ENCODE data around the gene RAET1E. TPM values are rescaled to one million over a fixed set of nuclear protein-coding genes. Genes with fewer than 3 reads are reported as not detected.

Gene RAET1E
- total RNA-seq, 1 donor from 2014 or later: not detected

- no peaks in the 10 kb centered on the region for H3K9me3 Mint-ChIP-seq (ENCODE audit: low read depth)
- H3K4me1 Mint-ChIP-seq (ENCODE audit: low read depth): peaks cover 24% of the 10 kb centered on the region
- H3K27me3 Mint-ChIP-seq (ENCODE audit: low read depth): no peaks in the 10 kb centered on the region
- H3K4me3 Mint-ChIP-seq (ENCODE audit: unreplicated experiment): no peak overlapping the region
- no peak for DNase-seq (ENCODE audit: low spot score)
- no peak for TF ChIP-seq CTCF (IDR thresholded peaks at IDR 0.05)
- H3K27ac Mint-ChIP-seq (ENCODE audit: unreplicated experiment): peak overlapping the region; percentile 82
- no peaks in the 10 kb centered on the region for H3K36me3 Mint-ChIP-seq (ENCODE audit: low read depth)
These were observed 7.3 kb downstream of the RAET1E start for GRCh38 chr6:149890629-149891045.

- H3K4me3 Mint-ChIP-seq (ENCODE audit: unreplicated experiment): no peak overlapping the region
- H3K36me3 Mint-ChIP-seq (ENCODE audit: low read depth): no peaks in the 10 kb centered on the region
- DNase-seq (ENCODE audit: low spot score): no peak
- peaks cover 13% of the 10 kb centered on the region for H3K4me1 Mint-ChIP-seq (ENCODE audit: low read depth)
- no peak for TF ChIP-seq CTCF (IDR thresholded peaks at IDR 0.05)
- no peaks in the 10 kb centered on the region for H3K27me3 Mint-ChIP-seq (ENCODE audit: low read depth)
- H3K27ac Mint-ChIP-seq (ENCODE audit: unreplicated experiment): no peak overlapping the region
- H3K9me3 Mint-ChIP-seq (ENCODE audit: low read depth): no peaks in the 10 kb centered on the region
These were observed 8.6 kb downstream of the RAET1E start for GRCh38 chr6:149889326-149889725.

- Mint-ChIP-seq H3K9me3 (ENCODE audit: low read depth) (no peaks in the 10 kb centered on the region), H3K36me3 (ENCODE audit: low read depth) (no peaks in the 10 kb centered on the region), H3K4me3 (ENCODE audit: unreplicated experiment) (no peak overlapping the region), H3K27ac (ENCODE audit: unreplicated experiment) (no peak overlapping the region), H3K4me1 (ENCODE audit: low read depth) (peaks cover 18% of the 10 kb centered on the region), H3K27me3 (ENCODE audit: low read depth) (no peaks in the 10 kb centered on the region)
- DNase-seq (ENCODE audit: low spot score): no peak
- no peak for TF ChIP-seq CTCF (IDR thresholded peaks at IDR 0.05)
These were observed 9.3 kb downstream of the RAET1E start for GRCh38 chr6:149888659-149889058.

- Mint-ChIP-seq H3K4me1 (ENCODE audit: low read depth) (peaks cover 18% of the 10 kb centered on the region), H3K4me3 (ENCODE audit: unreplicated experiment) (no peak overlapping the region), H3K36me3 (ENCODE audit: low read depth) (no peaks in the 10 kb centered on the region), H3K9me3 (ENCODE audit: low read depth) (no peaks in the 10 kb centered on the region), H3K27ac (ENCODE audit: unreplicated experiment) (no peak overlapping the region), H3K27me3 (ENCODE audit: low read depth) (no peaks in the 10 kb centered on the region)
- TF ChIP-seq CTCF (IDR thresholded peaks at IDR 0.05): no peak
- no peak for DNase-seq (ENCODE audit: low spot score)
These were observed 9.8 kb downstream of the RAET1E start for GRCh38 chr6:149888093-149888492.

GRCh38 chr6:149887343-149887742, 10.6 kb downstream of the RAET1E start:
- H3K27ac Mint-ChIP-seq (ENCODE audit: unreplicated experiment): no peak overlapping the region
- H3K4me3 Mint-ChIP-seq (ENCODE audit: unreplicated experiment): no peak overlapping the region
- no peak for TF ChIP-seq CTCF (IDR thresholded peaks at IDR 0.05)
- peaks cover 18% of the 10 kb centered on the region for H3K4me1 Mint-ChIP-seq (ENCODE audit: low read depth)
- H3K36me3 Mint-ChIP-seq (ENCODE audit: low read depth): no peaks in the 10 kb centered on the region
- no peaks in the 10 kb centered on the region for H3K9me3 Mint-ChIP-seq (ENCODE audit: low read depth)
- H3K27me3 Mint-ChIP-seq (ENCODE audit: low read depth): no peaks in the 10 kb centered on the region
- no peak for DNase-seq (ENCODE audit: low spot score)
